ENCODE results near the gene TRAM2. TPM values are rescaled to one million over a fixed set of nuclear protein-coding genes. Genes with fewer than 3 reads are reported as not detected.

TRAM2 gene
- total RNA-seq, 1 donor from 2014 or later, result 320 TPM

GRCh38 chr6:52610745-52611355 lies 34.0 kb upstream of the TRAM2 start:
- Mint-ChIP-seq H3K4me1 (ENCODE audit: unreplicated experiment) (peaks cover 19% of the 10 kb centered on the region), H3K36me3 (ENCODE audit: unreplicated experiment) (peaks cover 2% of the 10 kb centered on the region), H3K4me3 (ENCODE audit: unreplicated experiment) (no peak overlapping the region), H3K27ac (ENCODE audit: unreplicated experiment) (no peak overlapping the region), H3K9me3 (ENCODE audit: unreplicated experiment) (peaks cover 4% of the 10 kb centered on the region), H3K27me3 (ENCODE audit: unreplicated experiment) (no peaks in the 10 kb centered on the region)
- no peak for TF ChIP-seq CTCF (IDR thresholded peaks at IDR 0.05)
- no peak for DNase-seq (ENCODE audit: extremely low spot score, unreplicated experiment)

- peaks cover 15% of the 10 kb centered on the region for H3K4me1 Mint-ChIP-seq (ENCODE audit: unreplicated experiment)
- no peak overlapping the region for H3K4me3 Mint-ChIP-seq (ENCODE audit: unreplicated experiment)
- peaks cover 4% of the 10 kb centered on the region for H3K9me3 Mint-ChIP-seq (ENCODE audit: unreplicated experiment)
- no peak for DNase-seq (ENCODE audit: extremely low spot score, unreplicated experiment)
- no peak overlapping the region for H3K27ac Mint-ChIP-seq (ENCODE audit: unreplicated experiment)
- no peaks in the 10 kb centered on the region for H3K27me3 Mint-ChIP-seq (ENCODE audit: unreplicated experiment)
- peaks cover 2% of the 10 kb centered on the region for H3K36me3 Mint-ChIP-seq (ENCODE audit: unreplicated experiment)
- no peak for TF ChIP-seq CTCF (IDR thresholded peaks at IDR 0.05)
Measured at GRCh38 chr6:52610011-52610410, 33.2 kb upstream of the TRAM2 start.

- H3K36me3 Mint-ChIP-seq (ENCODE audit: unreplicated experiment), result peaks cover 2% of the 10 kb centered on the region
- peaks cover 29% of the 10 kb centered on the region for H3K4me1 Mint-ChIP-seq (ENCODE audit: unreplicated experiment)
- TF ChIP-seq CTCF (IDR thresholded peaks at IDR 0.05), result no peak
- H3K27me3 Mint-ChIP-seq (ENCODE audit: unreplicated experiment), result no peaks in the 10 kb centered on the region
- H3K27ac Mint-ChIP-seq (ENCODE audit: unreplicated experiment), result no peak overlapping the region
- no peak for DNase-seq (ENCODE audit: extremely low spot score, unreplicated experiment)
- H3K9me3 Mint-ChIP-seq (ENCODE audit: unreplicated experiment), result peaks cover 4% of the 10 kb centered on the region
- H3K4me3 Mint-ChIP-seq (ENCODE audit: unreplicated experiment), result no peak overlapping the region
Measured at GRCh38 chr6:52605610-52606185, 28.8 kb upstream of the TRAM2 start.

- Mint-ChIP-seq H3K27ac (ENCODE audit: unreplicated experiment) (peak overlapping the region; percentile 81), H3K9me3 (ENCODE audit: unreplicated experiment) (no peaks in the 10 kb centered on the region), H3K36me3 (ENCODE audit: unreplicated experiment) (no peaks in the 10 kb centered on the region), H3K4me1 (ENCODE audit: unreplicated experiment) (peaks cover 35% of the 10 kb centered on the region), H3K27me3 (ENCODE audit: unreplicated experiment) (no peaks in the 10 kb centered on the region), H3K4me3 (ENCODE audit: unreplicated experiment) (no peak overlapping the region)
- no peak for TF ChIP-seq CTCF (IDR thresholded peaks at IDR 0.05)
- DNase-seq (ENCODE audit: extremely low spot score, unreplicated experiment), result no peak
Measured at GRCh38 chr6:52603000-52603795, 26.3 kb upstream of the TRAM2 start.

- no peak overlapping the region for H3K27ac Mint-ChIP-seq (ENCODE audit: unreplicated experiment)
- H3K4me3 Mint-ChIP-seq (ENCODE audit: unreplicated experiment), result no peak overlapping the region
- no peaks in the 10 kb centered on the region for H3K27me3 Mint-ChIP-seq (ENCODE audit: unreplicated experiment)
- no peaks in the 10 kb centered on the region for H3K36me3 Mint-ChIP-seq (ENCODE audit: unreplicated experiment)
- no peaks in the 10 kb centered on the region for H3K9me3 Mint-ChIP-seq (ENCODE audit: unreplicated experiment)
- peaks cover 63% of the 10 kb centered on the region for H3K4me1 Mint-ChIP-seq (ENCODE audit: unreplicated experiment)
- no peak for DNase-seq (ENCODE audit: extremely low spot score, unreplicated experiment)
- TF ChIP-seq CTCF (IDR thresholded peaks at IDR 0.05), result no peak
Measured at GRCh38 chr6:52598824-52599190, 21.9 kb upstream of the TRAM2 start.
